Epithelial cell of prostate (primary cell): ENCODE measurements around the gene SKI.

ENCODE experiments used
- DNase-seq: peaks from one replicate; pipeline ENCODE4 v3.0.0-alpha.2; 2011; ENCODE audit warnings: low read depth, low spot score
- H3K27ac ChIP-seq: fragments of 450-650 bp; 2 replicates; pipeline ENCODE4 v1.5.1; 2017; ENCODE audit warnings: mild to moderate bottlenecking

Gene SKI

DNA sequence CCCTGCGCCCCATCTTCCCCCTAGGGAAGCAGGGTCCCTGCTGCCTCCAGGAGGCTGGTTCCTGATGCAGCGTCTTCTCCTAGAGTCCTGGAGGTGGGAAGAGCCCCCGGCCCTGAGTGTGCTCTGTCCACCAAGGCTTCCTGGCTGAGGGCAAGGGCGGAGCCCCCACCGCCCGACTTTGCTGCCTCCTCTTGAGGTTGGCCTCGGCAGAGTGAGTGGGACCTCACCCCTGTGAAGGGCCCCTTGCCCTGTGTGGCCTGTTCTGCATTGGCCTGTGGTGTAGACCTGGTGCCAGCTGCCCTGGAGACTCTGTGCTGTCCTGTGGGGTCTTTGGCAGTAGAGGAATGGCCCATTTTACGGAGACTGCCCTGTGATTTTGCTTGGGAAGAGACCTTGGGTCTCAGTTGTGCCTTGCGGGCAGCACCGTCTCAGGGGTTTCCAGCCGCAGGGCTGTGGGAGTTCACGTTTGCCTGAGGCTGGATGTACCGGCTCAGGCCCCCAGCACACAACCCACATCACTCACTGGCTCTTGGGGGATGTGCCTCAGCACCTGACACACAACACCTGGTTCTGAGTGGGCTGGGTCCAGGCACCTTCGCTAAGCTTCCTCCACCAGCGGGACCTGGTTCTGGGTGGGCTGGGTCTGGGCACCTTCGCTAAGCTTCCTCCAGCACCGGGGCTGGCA, 73.6 kb downstream of the SKI start:
- H3K27ac ChIP-seq, result no peak overlapping the region
- DNase-seq, result no peak

DNA sequence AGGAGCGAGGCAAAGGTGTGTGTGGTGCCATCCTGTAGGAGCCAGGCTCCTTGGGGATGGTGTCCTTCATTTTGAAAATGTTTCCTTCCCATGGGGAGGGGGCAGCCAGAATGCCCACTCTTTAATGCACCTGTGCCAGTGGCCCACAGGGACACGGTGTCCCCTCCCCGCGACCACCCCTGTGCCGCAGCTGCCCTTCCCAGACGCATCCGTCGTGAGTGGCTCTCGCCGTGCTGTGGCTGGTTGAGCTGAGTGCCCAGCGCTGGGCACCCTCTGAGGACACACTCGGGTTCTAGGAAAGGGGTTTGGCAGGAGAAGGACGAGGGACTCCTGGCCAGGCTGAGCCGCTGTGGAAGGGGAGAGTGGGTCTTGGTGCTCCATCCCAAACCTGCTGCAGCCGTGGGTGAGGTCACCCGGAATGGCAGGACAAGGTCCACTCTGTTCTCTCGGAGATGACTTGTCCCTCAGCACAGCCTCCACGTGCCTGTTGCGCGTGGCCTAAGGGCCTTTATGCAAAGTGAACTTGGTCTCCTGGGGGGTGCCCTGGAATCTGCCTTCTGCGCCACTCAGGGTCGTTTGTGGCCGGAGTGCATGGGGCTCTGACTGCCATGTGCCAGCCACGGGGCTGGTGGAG, 74.3 kb downstream of the SKI start:
- no peak overlapping the region for H3K27ac ChIP-seq
- DNase-seq, result no peak

DNA sequence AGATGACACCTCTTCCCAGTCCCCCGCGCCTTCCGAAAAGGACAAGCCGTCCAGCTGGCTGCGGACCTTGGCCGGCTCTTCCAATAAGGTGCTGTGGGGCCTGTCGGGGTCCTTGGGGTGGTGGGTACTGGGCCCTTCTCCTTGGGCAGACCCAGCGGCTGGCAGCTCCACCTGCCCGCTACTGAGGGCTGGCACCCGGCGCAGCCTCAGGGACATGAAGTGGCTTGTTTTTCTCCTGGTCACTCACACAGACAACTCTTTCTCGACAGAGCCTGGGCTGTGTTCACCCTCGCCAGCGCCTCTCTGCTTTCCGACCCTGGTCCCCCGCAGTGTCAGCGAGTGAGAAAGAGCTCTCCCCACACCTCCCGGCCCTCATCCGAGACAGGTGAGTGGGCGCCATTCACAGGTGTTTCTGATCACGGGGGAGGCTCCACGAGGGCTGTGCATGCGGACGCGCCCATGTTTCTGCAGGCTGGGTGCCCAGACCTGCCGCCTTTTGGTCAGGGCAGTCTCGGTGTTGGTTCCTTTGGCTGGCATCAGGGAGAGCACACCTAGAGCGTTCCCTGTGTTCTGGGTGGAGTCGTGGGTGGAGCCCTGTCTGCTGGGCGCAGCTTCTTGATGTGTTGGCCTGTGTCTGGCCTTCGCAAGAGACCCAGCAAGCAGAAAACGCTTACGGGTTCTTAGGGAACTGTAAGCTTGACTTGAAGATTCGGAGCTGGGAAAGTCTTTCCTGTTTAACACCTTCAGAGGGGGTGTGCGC, 75.1 kb downstream of the SKI start:
- no peak for DNase-seq
- H3K27ac ChIP-seq, result no peak overlapping the region

DNA sequence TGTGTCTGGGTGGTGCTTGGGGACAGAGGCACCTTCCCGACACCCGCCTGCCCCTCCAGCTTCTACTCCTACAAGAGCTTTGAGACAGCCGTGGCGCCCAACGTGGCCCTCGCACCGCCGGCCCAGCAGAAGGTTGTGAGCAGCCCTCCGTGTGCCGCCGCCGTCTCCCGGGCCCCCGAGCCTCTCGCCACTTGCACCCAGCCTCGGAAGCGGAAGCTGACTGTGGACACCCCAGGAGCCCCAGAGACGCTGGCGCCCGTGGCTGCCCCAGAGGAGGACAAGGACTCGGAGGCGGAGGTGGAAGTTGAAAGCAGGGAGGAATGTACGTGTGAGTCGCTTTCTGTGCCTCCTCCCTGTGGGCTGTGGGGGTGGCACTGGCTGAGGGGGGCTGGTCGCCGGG, 75.7 kb downstream of the SKI start:
- no peak overlapping the region for H3K27ac ChIP-seq
- no peak for DNase-seq

DNA sequence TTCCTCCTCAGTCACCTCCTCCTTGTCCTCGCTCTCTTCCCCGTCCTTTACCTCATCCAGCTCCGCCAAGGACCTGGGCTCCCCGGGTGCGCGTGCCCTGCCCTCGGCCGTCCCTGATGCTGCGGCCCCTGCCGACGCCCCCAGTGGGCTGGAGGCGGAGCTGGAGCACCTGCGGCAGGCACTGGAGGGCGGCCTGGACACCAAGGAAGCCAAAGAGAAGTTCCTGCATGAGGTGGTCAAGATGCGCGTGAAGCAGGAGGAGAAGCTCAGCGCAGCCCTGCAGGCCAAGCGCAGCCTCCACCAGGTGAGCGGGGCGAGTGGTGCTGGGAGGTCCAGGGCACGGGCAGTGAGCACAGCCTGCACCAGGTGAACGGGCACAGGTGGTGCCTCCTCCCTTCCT, 76.2 kb downstream of the SKI start:
- no peak for DNase-seq
- no peak overlapping the region for H3K27ac ChIP-seq

DNA sequence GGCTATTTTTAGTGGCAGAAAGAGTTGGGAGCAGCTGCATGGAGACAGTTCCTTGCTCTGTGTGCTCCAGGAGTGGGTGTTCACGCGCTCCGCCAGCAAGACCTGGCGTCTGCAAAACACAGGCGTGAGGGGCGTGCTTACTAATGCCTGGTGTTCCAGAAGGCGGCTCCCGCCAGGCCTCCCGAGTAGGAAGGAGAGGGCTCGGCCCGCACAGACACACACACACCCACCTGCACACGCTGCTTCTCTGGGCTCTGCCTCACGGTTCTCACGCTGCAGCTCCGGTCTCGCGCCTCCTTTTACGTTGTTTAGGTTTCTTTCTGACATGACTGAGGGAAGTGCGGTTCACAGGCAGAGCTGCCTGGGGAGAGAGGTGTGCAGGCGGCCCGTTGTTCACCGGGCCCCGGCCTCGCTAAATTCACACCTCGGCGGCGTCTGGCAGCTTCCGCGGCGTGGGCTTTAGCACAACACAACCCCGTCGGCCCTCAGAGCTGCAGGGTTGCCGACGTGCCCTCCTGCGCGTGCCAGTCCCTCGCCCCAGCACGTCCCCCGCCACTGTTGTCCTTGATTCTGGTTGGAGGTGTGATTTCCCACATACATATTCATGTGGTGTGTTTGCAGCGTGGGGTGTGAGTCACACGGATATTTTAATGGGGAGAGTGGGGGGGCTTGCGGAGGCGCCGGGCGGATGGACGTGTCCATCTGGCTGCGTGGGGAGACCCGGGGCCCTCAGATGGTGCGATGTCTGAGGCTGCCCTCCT, 77.0 kb downstream of the SKI start:
- H3K27ac ChIP-seq, result no peak overlapping the region
- DNase-seq, result no peak

DNA sequence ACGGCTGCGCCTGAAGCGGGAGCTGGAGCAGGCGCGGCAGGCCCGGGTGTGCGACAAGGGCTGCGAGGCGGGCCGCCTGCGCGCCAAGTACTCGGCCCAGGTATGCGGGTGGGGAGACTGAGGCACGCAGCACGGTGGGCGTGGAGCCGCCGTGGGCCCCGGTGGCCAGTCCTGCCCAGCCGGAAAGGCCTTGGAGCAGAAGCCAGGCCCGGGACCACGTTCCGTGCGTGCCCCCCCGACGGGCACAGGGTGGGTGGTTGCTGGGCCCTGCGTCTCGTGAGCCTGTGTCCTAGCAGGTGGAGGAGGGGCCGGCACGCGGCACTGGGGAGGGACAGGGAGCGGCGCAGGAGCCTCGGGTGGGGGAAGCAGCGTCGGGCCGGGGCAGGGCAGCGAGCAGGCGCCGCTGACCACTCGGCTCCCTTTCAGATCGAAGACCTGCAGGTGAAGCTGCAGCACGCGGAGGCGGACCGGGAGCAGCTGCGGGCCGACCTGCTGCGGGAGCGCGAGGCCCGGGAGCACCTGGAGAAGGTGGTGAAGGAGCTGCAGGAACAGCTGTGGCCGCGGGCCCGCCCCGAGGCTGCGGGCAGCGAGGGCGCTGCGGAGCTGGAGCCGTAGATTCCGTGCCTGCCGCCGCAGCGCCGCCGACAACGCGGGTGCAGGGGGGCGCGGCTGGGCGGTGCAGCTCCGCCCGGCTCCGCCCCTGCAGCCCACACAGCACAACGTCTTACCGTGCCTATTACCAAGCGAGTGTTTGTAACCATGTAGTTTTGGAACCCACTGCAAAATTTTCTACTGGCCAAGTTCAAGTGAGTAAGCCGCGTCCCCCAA, 78.2 kb downstream of the SKI start:
- H3K27ac ChIP-seq, result no peak overlapping the region
- DNase-seq, result no peak

DNA sequence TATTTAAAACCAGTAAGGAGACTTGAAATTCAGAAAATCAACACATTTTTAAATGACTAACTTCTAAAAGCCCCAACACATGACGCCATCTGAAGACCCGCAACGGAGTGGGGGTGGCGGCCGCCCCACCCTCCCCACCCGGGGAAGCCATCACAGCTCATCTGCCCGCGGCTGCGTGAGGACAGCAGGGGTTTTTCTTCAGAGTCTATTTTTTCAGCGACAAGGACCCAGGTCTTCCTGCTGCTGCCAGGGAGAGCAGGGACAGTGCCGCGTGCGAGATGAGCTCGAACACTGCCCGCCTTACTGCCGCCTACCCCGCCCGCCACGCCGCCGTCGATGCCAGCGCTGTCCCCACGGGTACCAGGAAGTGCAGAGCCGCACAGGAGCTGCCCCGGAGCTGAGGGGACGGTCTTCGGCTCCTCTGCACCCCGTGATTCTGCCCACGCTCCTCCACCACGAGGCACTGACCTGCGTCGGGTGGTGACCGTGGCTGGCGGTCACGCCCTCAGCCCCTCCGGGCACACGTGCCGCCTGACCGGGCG, 79.0 kb downstream of the SKI start:
- no peak overlapping the region for H3K27ac ChIP-seq
- no peak for DNase-seq

DNA sequence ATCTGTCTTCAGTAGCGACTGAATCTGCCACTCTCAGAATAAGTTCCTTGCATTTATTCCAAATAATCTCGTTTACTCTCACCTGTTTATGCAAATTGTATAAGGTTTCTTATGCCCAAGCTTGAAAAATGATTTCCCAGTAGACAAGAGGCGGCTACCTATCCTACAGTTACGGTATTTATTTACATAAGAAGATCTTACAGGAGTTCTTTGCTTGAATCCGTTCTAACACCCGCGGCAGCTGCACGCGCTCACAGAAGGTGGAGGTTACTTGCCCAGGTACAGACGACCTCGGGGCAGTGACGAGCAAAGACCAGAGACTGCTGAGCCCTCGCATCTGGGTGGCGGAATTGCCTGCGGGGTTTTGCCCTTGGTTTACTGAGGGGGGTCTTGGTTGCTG, 79.9 kb downstream of the SKI start:
- no peak overlapping the region for H3K27ac ChIP-seq
- DNase-seq, result no peak

DNA sequence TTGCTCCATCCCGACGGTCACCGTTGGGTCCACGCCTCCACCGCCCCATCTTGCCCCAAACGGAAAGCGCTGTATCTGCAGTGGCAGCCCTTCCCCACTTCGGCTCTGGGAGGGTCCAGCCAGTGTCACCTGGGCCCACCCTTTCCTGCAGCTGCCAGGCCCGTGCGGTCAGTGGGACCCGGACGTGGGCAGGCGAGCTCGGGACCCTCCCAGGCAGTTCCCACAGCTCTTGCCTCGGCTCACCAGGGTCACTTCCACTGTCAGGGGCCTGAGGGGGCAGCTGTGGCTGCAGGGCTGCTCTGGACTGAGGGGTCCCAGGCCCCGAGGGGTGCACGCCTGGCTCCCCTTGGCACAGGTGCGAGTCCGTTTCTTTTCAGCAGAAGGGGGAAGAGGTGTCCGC, 80.7 kb downstream of the SKI start:
- DNase-seq, result no peak
- no peak overlapping the region for H3K27ac ChIP-seq

DNA sequence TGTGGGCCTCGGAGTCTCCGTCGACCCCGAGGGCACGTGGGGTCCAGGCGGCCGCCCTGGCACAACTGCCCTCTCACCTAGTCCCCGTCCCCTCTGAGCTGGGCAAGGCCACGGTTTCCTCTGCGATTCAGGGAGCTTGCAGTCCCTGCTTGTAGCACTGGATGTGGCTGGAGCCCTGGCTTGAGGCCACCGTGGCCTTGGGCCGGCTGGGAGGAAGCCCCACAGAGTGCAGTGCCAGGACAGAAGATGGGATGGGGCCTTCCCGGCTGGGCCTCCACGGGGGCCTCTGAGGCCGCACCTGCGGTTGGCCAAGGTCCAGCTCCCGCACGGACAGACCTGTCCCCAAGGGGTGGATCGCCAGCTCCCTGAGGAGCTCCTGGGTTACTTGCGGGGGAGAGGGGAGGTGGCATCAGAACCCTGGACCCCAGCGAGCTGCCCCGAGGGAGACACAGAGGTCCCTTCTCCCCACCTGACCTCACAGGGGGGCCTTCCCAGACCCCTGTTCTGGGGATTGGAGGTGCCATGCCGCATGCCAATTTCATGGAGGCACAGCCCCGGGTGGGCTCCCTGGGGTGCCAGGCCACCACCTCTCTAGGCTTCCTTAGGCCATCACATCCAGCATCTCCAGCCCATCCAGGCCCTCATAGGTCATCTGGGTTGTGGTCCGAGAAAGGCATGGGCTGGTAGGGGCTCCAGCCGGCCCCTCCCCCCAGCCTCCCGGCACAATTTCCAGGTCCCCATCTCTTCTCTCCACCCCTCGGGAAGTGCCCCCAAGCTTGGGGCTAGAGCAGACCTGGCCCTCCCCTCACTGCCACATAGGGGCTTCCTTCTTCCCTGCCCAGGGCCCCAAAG, 82.4 kb downstream of the SKI start:
- H3K27ac ChIP-seq, result no peak overlapping the region
- DNase-seq, result no peak

DNA sequence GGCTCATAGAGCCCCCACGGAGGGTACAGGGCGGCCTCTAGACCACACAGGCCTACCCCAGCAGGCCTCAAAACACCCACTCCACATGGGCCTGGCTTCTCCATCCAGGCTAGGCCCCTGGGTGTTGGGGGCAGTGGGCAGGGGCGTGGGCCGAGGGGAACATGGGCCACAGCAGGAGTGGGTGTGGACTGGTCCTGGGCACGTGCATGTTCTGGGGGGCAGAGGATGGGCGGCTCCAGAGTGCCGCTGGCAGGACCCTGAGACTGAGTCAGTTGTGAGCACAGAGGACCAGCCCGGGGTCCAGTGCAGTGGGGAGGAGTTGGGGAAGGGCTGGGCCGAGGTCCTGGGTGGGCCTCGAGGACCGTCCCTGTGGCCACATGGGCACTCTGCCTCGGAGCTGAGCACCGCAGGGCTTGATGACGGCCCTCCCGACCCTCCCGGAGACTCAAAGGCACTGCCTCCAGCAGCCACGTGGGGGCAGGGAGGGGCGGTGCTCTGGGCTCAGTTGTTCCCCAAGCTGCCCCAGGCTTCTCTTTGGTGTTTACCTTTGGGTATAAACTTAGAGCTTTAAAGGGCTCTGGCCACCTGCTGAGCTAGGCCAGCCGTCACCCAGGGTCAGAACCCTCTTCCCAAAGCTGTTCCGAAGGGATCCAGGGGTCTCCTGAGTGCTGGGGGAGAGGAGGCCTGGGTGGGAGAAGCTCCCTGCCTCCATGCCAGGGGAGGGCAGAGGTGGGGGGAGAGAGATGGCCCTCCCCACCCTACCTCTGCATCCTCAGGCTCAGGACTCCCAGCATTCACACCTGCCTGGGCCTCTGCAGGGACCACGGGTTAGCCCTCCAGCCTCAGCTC, 83.3 kb downstream of the SKI start:
- no peak for DNase-seq
- no peak overlapping the region for H3K27ac ChIP-seq

DNA sequence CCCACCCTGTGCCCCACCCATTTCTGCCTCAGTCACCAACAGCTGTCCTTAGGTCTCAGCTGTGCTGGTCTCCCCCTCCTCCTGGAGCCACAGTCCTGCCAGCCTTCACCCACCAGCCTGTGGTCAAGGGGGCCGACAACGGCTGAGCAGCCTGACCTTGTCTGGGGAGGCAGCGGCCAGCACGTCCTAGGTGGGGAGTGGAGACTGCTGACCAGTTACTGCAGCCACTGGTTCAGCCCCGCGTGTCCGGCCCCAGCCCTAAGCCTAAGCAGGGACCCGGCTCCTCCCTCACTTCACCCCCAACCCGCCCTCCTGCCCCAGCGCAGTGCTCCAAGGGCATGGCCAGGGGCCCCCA, 84.0 kb downstream of the SKI start:
- no peak overlapping the region for H3K27ac ChIP-seq
- DNase-seq, result no peak

DNA sequence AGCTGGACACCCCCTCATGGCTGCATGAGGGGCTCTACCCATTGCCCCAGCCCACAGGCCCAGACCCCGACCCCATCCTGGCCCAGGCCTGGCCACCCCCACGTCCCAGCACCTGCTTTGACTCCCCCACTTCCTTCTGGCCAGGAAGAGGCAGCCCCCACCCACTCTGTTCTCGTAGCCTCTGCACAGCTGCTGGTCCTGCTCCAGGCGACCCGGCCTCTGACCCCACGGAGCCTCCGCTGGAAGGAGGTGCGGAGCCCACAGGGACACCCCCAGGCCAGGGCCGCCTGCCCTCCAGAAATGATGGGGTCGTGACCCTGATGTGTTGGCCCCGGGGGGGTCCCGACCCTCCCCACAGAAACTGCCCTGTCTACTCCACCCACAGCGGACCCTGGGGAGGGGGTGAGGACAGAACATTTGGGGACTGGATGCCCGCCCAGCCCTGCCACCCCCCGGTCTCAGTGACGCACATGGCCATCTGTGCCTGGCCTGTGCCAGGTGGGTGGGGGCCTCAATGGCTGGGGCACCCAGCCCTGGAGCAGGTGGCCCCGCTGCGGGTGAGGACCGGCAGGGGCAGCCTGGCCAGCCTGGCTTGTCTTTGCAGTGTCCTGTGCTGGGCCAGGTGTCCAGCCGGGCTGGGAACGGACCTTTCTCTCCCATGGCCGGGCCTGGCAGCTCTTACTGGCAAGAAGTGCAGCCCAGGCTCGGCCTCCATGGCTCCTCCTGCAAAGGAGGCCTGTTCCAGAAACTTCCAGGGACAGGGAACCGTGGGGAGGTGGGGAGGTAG, 84.6 kb downstream of the SKI start:
- H3K27ac ChIP-seq, result no peak overlapping the region
- no peak for DNase-seq

DNA sequence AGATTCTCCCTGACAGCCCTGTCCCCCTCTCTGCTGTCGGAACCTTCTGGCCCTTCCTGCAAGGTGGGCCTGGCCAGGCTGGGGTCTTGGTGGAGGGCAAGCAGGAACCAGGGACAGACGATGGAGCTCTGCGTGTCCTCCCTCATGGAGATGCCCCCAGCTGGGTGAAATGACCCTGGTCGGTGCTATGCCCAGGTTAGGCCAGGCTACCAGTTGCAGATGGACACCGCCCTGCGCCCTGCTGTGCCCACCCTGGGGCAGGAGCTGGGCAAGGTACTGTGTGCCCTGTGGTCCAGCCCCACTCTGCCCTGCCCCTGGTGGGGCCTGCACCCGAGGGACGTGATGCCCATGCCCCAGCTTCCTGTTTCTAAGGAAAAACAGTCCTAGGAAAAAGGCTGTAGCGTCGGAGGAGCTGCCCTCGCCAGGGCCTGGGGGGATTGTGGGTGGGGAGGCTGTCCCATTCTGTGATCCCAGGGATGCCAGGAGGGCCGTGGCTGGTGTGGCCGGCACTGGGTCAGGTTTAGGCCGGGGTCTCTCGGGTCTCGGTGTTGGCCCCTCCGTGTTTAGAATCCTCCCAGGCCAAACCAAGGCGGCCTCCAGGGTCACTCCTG, 85.6 kb downstream of the SKI start:
- no peak for DNase-seq
- no peak overlapping the region for H3K27ac ChIP-seq

DNA sequence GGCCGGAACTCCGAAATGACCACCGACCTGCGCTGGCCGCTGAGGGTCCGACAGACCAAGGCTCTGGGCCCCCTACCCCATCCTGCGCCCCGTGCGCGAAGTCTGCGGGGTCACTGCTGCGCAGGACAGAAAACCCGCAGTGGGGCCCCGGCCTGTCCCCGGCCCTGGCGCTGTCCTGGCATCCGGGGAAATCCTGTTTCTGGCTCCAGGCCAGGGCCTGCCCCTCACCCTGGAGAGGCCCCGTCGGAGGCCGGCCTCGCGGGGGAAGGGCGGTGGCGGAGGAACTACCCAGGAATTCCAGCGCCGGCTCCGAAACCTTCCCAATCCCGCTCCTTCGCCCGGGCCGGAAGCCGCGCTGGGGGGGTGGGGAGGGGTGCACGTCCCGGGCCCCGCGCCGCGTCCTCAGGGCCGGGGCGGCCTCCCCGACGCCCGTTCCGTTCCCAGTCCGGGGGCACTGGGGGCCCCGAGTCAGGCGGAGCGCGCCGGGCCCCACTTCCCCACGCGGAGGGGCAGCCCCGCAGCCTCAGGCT, 86.2 kb downstream of the SKI start:
- no peak for DNase-seq
- H3K27ac ChIP-seq, result peak overlapping the region; percentile 46
